GM04504 (cell line): Measurements from ENCODE around the gene CLDN8.

Source experiments
- DNase-seq: peaks from one replicate; pipeline ENCODE4 v3.0.0-alpha.2; 2012; ENCODE audit warnings: low read depth

Gene CLDN8

GRCh38 chr21:30216041-30216723 lies at the start of gene CLDN8:
TSS of gene CLDN8 (minus strand) at chr21:30216097. CDS start at chr21:30215925, 172 bp downstream.
- DNase-seq, result no peak

- DNase-seq, result no peak
Measured at GRCh38 chr21:30257773-30258172, 41.9 kb upstream of the CLDN8 start.

DNA sequence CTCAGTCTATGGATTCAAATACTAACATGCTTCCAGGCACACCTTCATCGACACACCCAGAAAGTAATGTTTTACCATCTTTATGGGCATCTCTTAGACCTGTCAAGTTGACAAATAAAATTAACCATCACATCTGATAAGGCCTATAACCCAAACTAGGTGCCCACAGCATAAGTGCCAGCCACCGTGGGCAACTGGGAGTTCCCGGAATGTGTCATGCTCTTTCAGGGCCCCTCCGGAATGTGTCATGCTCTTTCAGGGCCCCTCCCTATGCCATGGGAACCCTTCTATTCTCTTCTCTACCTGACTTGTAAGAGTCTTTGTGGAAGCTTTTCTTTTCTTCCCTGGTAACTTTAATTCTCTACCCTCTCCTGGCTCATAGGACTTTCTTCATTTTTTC lies 40.2 kb upstream of the CLDN8 start:
- no peak for DNase-seq

- DNase-seq, result no peak
Measured at GRCh38 chr21:30255679-30256078, 39.8 kb upstream of the CLDN8 start.

- no peak for DNase-seq
Measured at GRCh38 chr21:30251781-30252180, 35.9 kb upstream of the CLDN8 start.

- no peak for DNase-seq
Measured at GRCh38 chr21:30249936-30250335, 34.0 kb upstream of the CLDN8 start.

- DNase-seq, result no peak
Measured at GRCh38 chr21:30248844-30249243, 32.9 kb upstream of the CLDN8 start.

DNA sequence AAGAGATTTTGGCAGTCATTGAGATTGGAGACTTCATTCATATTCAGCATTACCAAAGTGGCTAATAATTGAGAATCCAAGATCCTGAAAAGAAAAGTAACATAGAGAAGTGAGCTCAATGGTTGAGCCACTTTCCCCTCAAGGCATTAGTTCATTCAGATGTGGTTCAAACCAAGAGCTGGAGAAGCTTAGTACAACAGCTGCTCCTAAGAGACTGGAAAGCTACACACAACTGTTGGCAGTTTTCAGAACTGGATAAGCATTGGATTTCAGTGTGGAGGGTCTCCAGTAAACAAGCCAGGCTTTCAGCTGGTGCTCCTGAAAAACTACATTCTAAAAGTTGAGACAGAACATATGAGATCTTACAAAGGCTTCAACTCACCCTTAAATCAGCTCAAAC lies 29.2 kb upstream of the CLDN8 start:
- DNase-seq, result no peak

- DNase-seq, result no peak
Measured at GRCh38 chr21:30243691-30244090, 27.8 kb upstream of the CLDN8 start.

- DNase-seq, result no peak
Measured at GRCh38 chr21:30240661-30241060, 24.8 kb upstream of the CLDN8 start.

- DNase-seq, result no peak
Measured at GRCh38 chr21:30238168-30238567, 22.3 kb upstream of the CLDN8 start.

DNA sequence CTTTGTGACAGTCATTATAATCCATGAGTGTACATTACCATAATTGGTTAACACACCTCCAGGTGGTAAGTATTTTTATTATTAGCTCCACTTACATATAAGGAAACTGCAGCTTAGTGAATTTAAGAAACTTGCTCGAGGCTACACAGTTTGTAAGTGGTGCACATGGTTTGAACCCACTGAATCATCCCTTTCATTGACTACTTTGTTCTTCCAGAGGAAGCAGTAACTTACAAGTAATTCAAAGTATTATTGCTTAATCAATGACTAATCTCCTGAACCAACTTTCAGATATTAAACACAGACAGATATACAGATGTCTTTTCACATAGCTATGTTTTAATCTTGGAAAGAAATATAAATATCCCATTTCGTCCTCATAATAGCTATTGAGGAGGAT lies 18.7 kb upstream of the CLDN8 start:
- DNase-seq, result no peak

- no peak for DNase-seq
Measured at GRCh38 chr21:30234050-30234449, 18.2 kb upstream of the CLDN8 start.

DNA sequence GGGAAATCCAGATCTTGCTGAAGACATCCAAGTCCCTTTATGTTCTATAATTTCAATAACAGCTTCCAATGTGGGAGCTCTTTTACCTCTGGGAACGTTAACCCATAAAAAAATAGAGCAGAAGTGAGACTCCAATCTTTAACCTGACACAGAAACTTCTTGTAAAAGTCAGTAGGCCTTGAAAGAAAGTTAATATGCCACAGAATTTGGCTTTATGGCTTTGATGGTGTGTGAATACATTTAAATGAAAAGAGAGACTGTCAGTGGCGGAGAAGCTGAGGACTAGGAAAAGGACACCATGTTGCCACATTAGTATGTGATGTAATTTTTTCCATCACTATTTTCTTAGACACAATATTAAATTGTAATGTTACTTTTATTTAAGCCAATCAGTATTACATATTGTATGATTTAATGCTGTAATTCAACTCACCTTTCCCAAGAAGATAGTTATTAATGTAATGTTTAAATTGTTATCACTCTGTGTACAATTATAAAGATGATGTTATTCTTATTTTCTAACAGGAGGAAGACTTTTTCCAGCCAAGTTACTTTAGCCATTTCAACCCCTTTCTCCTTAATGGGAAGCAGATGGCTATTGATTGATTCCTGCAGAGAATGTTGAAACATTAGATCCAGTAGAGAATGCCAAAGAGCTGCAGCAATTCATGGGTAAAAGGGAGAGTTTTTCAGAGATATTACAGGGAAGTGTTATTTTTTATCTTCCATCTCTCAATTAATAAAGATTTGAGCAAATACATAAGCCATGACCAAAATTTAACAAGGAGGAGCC lies 17.5 kb upstream of the CLDN8 start:
- DNase-seq, result no peak

DNA sequence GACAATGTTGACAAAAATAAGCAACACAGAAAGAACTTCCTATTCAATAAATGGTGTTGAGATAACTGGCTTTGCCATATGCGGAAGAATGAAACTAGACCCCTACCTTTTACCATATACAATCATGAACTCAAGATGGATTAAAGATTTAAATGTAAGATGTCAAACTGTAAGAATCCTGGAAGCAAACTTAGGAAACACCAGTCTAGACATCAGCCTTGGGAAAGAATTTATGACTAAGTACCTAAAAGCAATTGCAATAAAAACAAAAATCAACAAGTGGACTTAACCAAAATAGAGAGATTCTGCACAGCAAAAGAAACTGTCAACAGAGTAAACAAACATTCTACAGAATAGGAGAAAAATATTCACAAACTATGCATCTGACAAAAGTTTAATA lies 16.1 kb upstream of the CLDN8 start:
- DNase-seq, result no peak

- peak; percentile 54 for DNase-seq
Measured at GRCh38 chr21:30227633-30228404, 11.9 kb upstream of the CLDN8 start.

- DNase-seq, result no peak
Measured at GRCh38 chr21:30227128-30227527, 11.2 kb upstream of the CLDN8 start.

DNA sequence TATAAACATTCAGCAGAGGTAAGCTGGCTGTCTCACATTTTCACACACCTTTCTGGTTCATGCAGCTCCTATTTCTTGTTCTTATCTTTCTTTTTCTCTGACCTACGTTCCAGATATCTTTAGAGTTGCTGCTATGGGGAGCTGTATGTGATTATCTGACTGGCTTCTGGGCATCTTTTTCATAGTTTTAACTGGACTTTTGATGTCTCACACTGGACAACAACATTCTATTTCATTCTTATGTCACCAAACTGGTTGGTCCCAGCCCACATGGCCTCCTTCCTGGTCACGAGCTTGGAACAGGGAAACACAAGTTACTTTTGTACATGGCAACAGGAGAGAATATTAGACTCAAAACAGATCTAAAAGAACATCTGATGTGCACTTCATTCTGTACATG lies 7.7 kb upstream of the CLDN8 start:
- no peak for DNase-seq

DNA sequence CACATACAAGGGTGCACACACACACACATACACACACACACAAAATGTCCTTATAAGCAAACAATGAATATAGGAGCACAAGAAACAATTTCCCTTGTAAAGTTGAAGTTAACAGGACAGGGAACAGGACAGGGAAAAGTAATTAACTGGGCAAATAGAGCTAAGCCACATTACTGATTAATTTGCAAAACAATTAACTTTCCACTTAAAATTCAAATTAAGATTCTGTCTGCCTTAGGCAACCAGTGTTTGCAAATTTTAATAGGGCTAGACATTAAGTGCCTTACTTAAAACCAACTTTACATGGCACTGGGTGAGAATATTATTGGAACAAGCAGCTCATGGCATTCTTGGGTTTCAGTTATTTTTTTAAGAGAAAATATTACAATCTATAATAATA lies 6.8 kb upstream of the CLDN8 start:
- DNase-seq, result no peak

DNA sequence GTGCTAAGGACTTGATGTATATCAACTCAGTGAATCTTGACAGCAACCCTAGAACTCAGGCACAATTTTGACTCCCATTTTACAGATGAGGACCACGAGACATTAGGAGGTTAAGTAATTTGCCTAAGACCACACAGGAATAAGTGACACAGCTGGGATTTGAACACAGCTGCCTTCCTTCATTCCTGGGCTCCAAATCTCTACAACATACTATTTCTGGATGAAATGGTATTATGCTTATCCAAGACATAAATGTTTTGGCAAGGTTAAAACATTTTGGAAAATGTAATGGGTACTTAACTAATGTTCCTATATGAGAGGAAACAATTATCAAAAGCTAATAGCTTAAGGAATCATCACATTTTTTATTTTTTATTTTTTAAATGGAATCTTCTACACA lies 4.8 kb downstream of the CLDN8 start:
- no peak for DNase-seq

DNA sequence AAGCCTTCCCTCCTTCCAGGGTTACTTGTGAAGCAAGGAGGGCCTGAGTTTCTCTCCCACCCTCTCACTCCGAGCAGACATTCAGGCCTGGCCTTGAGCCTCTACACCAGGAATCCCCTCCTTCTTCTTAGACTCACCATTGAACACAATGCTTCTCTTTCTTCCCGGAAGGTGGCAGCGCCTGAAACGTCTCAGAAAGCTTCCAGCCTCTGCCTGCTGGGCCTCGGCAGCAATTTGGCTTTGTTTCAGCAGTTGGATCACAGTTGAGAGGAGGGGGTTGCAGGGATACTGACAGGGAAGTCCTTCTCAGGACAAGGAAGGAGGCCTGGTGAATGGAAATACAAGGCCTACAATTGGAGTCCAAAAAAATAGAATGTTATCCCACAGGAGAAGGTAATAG lies 6.3 kb downstream of the CLDN8 start:
- DNase-seq, result no peak

GRCh38 chr21:30207252-30207579 lies 8.7 kb downstream of the CLDN8 start:
- DNase-seq, result no peak
